COLO829 (cell line): ENCODE data around the gene ELAVL1.
A peak's percentile ranks its signal among the peaks of the same experiment; 100 is the strongest.

ENCODE experiments used
- DNase-seq: peaks from one replicate; pipeline ENCODE4 v3.0.0; 2012; ENCODE audit warnings: low spot score

Gene ELAVL1

GRCh38 chr19:8021374-8021773 lies 15.9 kb upstream of the ELAVL1 start:
- no peak for DNase-seq

DNA sequence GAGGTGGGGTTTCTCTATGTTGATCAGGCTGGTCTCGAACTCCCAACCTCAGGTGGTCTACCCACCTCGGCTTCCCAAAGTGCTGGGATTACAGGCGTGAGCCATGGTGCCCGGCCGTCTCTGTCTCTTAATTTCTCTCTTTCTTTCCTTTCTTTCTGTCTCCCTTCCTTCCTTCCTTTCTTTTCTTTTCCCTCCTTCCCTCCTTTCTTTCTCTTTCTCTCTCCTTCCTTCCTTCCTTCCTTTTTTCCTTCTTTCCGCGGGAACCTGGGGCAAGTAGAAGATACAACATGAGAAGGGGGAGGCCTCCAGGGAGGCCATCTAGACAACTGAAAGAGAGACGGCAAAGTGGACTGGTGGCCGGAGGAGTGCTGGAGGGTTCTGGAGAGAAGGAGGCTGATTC lies 15.2 kb upstream of the ELAVL1 start:
- no peak for DNase-seq

DNA sequence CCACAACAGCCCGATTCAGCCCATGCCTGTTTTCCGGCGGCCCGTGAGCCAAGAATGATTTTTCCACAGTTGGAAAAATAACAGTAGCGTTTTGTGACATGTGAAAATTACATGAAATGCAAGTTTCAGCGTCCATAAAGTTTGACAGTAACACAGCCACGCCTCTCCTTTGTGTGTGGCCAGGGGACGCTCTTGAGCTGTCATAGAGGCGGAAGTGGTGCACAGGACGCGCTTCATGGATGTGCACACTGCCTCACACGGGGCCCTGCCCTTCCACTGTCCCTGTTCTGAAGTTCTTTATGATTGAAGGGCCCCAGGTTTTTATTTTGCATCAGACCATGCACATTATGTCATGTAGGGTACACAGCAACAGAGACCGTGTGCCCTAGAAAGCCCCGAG lies 12.4 kb upstream of the ELAVL1 start:
- DNase-seq = no peak

DNA sequence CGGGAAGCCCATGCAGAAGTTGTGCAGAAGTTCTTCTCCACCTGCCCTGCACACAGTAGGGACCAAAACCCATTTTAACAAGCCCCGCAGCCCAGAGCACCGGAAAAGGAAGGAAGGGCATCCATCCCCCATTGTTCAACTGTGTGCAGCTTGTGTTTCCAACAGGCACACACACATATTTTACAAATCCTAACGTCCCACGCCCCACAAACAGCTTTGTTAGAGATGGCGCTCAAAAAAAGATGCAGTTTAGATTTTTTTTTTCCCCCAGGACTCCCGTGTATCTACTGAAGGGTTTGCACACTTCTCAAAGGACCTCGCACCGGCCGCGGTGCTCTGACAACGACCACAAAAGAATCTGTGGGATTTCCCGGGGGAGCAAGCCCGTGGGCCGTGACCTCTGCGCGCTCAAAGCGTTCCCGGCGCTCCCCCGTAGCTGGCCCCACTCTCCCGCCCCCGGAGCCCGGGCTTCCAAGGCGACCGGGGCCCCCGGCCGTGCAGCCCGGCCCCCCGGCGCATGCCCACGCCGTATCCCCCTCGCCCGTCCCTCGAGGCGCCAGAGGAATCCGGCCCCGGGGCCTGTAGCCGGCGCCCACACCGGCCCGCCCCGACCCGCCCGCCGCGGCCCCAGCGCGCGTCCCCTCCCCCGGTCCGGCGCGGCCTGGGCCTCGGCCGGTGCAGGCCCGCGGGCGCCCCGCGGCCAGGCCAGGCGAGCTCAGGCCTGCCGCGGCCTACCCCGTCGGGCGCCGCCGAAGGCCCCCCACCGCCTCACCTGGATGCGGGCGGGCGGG lies 523 bp downstream of the ELAVL1 start:
- DNase-seq = no peak

- no peak for DNase-seq
These were observed 1.4 kb downstream of the ELAVL1 start for GRCh38 chr19:8004001-8004400.

GRCh38 chr19:8001995-8002849 lies 3.2 kb downstream of the ELAVL1 start:
- peak; percentile 72 for DNase-seq

- no peak for DNase-seq
These were observed 3.8 kb downstream of the ELAVL1 start for GRCh38 chr19:8001651-8001994.

GRCh38 chr19:8000298-8001038 lies 5.0 kb downstream of the ELAVL1 start:
- no peak for DNase-seq

- no peak for DNase-seq
These were observed 6.1 kb downstream of the ELAVL1 start for GRCh38 chr19:7999376-7999775.

DNA sequence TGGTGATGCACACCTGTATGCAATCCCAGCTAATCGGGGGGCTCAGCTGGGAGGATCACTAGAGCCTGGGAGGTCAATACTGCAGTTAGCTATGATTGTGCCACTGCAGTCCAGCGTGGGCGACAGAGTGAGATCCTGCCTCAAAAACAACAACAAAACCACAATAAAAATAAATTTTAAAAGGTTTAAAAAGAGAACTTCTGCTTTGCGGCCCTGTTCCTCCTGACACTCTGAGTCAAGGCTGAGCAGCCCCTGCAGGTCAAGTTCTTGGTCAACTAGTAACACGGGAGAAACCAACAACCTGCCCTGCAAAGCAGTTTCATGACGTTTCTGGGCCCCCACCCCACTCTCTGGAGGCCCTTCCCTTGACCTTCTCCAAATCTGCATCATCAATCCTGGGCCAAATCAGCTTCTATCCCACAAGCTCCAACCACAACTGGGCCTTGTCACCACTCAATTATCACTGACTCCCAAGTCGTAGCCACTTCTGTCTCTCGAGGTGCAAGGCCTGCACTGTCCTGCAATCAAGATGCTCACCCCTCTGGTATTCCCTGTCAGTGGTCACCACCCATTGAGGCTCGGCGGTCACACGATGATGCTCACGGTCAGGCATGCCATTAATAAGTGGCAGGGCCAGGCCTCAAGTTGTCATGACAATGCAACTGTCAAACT lies 7.5 kb downstream of the ELAVL1 start:
- DNase-seq = no peak

- no peak for DNase-seq
These were observed 8.6 kb downstream of the ELAVL1 start for GRCh38 chr19:7996883-7997282.

DNA sequence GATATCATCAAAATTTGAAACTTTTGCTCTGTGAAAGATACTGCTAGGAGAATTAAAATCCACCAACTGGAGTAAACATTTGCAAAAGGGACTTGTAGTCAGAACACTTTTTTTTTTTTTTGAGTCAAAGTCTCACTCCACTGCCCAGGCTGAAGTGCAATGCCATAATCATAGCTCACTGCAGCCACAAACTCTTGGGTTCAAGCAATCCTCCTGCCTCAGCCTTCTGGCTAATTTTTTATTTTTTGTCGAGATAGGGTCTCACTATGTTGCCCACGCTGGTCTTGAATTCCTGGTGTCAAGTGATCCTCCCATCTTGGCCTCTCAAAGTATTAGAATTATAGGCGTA lies 9.7 kb downstream of the ELAVL1 start:
- DNase-seq = no peak

DNA sequence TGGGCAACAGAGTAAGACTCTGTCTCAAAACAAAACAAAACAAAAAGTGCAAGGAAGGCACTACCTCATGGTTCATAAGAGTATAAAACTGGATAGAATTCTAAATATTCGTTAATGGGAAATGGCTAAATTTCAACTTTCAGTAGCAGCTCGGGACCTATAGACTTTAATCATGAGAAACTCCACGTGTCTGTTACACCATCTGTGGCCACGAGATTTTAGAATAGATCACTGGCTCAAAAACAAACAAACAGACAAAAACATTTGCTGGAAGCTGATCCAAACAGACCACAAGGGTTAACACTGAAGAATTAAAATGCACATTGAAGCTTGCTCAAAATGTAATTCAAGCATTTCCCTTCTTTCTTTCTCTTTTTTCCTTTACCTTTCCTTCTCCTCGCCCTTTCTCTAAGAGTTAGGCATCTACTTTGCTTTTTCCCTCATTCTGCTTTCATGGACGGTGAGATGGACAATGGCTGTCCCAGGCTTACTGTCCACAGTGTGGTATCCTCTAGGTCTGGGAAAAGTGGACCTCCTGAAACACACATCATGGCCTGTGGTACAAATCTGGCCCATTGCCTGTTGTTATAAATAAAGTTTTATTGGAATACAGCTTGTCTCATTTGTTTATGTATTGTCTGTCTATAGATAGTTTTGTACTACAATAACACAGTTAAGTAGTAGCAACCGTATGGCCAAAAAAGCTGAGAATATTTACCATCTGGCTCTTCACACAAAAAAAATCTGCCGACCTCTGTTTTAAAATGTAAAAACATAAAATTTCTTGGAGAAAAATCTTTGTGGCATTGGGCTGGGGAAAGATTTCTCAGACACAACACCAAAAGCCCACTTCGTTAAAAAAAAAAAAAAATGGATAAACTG lies 10.3 kb downstream of the ELAVL1 start:
- DNase-seq = no peak

- no peak for DNase-seq
These were observed 11.3 kb downstream of the ELAVL1 start for GRCh38 chr19:7994114-7994513.

- DNase-seq = no peak
These were observed 11.9 kb downstream of the ELAVL1 start for GRCh38 chr19:7993560-7993959.

DNA sequence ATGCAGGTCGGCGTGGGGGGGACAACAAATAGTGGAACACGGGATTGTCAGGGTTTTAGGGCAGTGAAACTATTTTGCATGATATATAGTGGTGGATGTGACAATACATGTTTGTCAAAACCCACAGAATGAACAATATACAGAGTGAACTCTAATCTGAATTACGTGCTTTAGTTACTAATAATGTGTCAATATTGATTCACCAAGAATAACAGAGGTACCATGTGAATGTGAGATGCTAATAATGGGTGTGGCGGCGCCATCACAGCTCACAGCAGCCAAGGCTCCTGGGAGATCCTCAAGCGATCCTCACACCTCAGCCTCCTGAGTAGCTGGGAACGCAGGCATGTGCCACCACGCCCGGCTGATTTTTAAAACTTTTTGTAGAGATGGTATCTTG lies 12.9 kb downstream of the ELAVL1 start:
- no peak for DNase-seq

DNA sequence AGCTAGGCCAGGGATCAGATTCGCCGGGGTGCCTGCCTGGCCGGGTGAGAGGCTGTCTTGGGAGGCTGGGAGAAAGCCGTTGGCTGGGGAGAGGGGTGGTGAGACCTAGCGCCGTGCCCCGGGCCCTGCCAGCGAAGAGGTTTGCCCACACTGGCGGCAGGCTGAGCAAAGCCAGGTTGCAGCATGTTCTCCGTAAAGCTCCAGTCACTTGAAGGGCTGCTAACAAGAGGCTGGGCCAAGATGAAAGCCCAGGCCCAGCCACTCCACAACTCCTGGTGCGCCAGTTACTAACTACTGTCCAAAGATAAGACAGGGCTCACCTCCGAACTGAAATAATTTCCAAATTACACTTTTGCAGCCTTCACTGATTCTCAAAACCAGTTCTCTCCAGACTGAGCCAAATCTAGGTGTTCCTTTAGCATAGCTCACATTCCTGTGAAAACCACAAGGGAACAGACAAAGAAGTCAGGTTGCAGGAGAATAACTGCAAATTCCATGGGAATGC lies 16.3 kb downstream of the ELAVL1 start:
- no peak for DNase-seq

DNA sequence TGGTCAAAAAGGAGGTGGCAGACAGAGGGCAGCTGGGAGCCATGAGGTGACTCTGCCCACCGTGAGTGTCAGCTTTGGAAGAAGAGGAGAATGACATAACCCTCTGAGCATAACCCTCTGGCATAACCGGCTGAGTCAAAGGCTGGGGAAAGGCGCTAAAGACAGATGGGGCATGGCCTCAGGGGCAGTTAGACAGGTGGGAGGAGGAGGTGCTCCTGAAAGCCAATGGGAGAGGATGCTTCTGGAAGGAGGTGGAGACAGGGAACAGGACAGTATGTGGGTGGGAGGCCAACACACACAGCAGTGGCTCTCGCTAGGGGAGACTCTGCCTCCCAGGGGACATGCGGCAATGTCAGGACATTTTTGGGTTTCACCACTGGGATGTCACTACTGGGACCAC lies 17.1 kb downstream of the ELAVL1 start:
- no peak for DNase-seq

- DNase-seq = no peak
These were observed 18.2 kb downstream of the ELAVL1 start for GRCh38 chr19:7987114-7987768.

DNA sequence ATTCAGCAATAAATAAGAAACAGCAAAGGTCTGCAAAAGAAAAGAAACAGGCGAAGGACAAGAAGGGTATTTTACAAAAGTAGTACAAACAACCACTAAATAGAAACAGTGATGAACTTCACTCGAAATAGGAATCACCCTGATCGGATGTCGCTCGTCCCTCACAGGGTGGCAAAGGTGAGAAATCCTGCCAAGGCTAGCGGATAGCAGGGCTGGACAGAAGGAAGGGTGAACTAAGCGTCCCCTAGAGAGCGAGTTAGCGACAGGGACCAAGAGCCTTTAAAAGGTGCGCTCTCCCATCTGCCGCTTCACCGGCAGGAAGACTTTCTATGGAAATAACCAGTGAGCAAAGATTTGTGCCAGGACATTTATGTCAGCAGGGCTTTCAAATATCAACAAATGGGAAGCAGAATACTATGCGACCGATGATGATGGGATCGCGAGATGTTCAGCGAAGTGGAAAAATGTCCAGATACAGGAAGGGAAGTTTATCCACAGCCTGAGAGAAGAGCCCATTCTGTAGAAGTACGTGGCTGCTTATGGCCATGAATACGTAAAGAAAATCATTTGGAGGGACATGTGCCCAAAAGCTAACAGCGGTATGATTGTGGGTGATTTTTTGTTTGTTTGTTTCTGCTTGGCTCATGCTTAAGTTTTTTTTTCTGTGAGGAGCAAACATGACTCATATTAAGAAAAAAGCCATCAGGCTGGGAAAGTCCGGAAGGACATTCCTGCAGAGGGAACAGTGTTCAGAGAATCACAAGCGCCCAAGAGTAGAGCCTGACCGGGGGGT lies 18.9 kb downstream of the ELAVL1 start:
- peak; percentile 23 for DNase-seq
